ENCODE measurements around the gene PRDM16.

- TF ChIP-seq CTCF (optimal IDR thresholded peaks at IDR 0.05 in 1 of 3, IDR thresholded peaks at IDR 0.05 in 1 of 3, conservative IDR thresholded peaks at IDR 0.05 in 1 of 3; ENCODE audit: extremely low read depth in 1 of 3, insufficient read depth in 2 of 3, low read length in 3 of 3) (no peak), EZH2 (IDR thresholded peaks at IDR 0.05; ENCODE audit: low read length) (no peak)
Measured at GRCh38 chr1:3033040-3033789, 35.8 kb upstream of the PRDM16 start.
